GM23248 (cell line): ENCODE results near the gene G6PC3. TPM values are rescaled to one million over a fixed set of nuclear protein-coding genes. Genes with fewer than 3 reads are reported as not detected.
A peak's percentile ranks its signal among the peaks of the same experiment; 100 is the strongest.
"Not testable (repeated sequence)": the region's sequence is repeated elsewhere in the genome, so short reads cannot be mapped to it uniquely, and the experiment has no call there.

ENCODE experiments used
- DNase-seq: peaks from one replicate; pipeline ENCODE4 v3.0.0-alpha.2; 2015
- H2AFZ ChIP-seq: fragments of 200-600 bp; sonication (generic); 2 replicates; pipeline ENCODE4 v1.6.1; 2016; ENCODE audit warnings: antibody characterized with exemption
- H3F3A ChIP-seq: fragments of 200-600 bp; sonication (generic); 2 replicates; pipeline ENCODE4 v1.6.1; 2016; ENCODE audit warnings: mild to moderate bottlenecking, antibody characterized with exemption, mixed run types; ENCODE audit not compliant: insufficient read depth
- H3K27ac ChIP-seq: fragments of 200-600 bp; sonication (generic); 2 replicates; pipeline ENCODE4 v1.5.1; 2016; ENCODE audit warnings: mild to moderate bottlenecking
- H3K27me3 ChIP-seq: fragments of 200-600 bp; sonication (generic); replicated peaks from 2 replicates; pipeline ENCODE4 v1.6.1; 2016; ENCODE audit warnings: mild to moderate bottlenecking; ENCODE audit not compliant: insufficient read depth
- H3K36me3 ChIP-seq: fragments of 200-600 bp; sonication (generic); 2 replicates; pipeline ENCODE4 v1.6.1; 2016; ENCODE audit warnings: low read depth, mild to moderate bottlenecking
- H3K4me1 ChIP-seq: fragments of 200-600 bp; sonication (generic); 2 replicates; pipeline ENCODE4 v1.6.1; 2016; ENCODE audit warnings: mild to moderate bottlenecking; ENCODE audit not compliant: insufficient read depth
- H3K4me2 ChIP-seq: fragments of 200-600 bp; sonication (generic); one replicate; pipeline ENCODE4 v1.6.1; 2016; ENCODE audit warnings: mild to moderate bottlenecking; ENCODE audit not compliant: unreplicated experiment
- H3K4me3 ChIP-seq: fragments of 200-600 bp; sonication (generic); 2 replicates; pipeline ENCODE4 v1.5.1; 2016; ENCODE audit warnings: mild to moderate bottlenecking
- H3K79me2 ChIP-seq: fragments of 200-600 bp; sonication (generic); 2 replicates; pipeline ENCODE4 v1.6.1; 2016; ENCODE audit warnings: mild to moderate bottlenecking; ENCODE audit not compliant: insufficient read depth
- H3K9ac ChIP-seq: fragments of 200-600 bp; sonication (generic); 2 replicates; pipeline ENCODE4 v1.6.1; 2016; ENCODE audit warnings: mild to moderate bottlenecking
- H3K9me2 ChIP-seq: fragments of 200-600 bp; sonication (generic); 2 replicates; pipeline ENCODE4 v1.6.1; 2016; ENCODE audit warnings: mixed run types, mild to moderate bottlenecking, moderate library complexity; ENCODE audit not compliant: insufficient read depth
- H3K9me3 ChIP-seq: fragments of 200-600 bp; sonication (generic); one replicate; pipeline ENCODE4 v1.6.1; 2017; ENCODE audit warnings: low read depth
- H4K20me1 ChIP-seq: fragments of 200-600 bp; sonication (generic); 2 replicates; pipeline ENCODE4 v1.6.0; 2016; ENCODE audit not compliant: insufficient read depth
- EZH2 ChIP-seq: fragments of 200-600 bp; sonication (generic); IDR thresholded peaks from 2 replicates; pipeline ENCODE4 v1.6.1; 2018; ENCODE audit warnings: antibody characterized with exemption, mild to moderate bottlenecking; ENCODE audit not compliant: insufficient read depth, poor library complexity, severe bottlenecking
- EZH2phosphoT487 ChIP-seq: fragments of 200-600 bp; sonication (generic); IDR thresholded peaks from 2 replicates; pipeline ENCODE4 v1.6.1; 2018; ENCODE audit warnings: antibody characterized with exemption, moderate library complexity, mild to moderate bottlenecking, low read depth; ENCODE audit not compliant: insufficient read depth
- WGBS, 2 experiments: methylation state at CpG; one replicate each; pipeline ENCODE4 v1.1.6; 2015 to 2017; ENCODE audit warnings: low lambda C conversion rate in 2 of 2, low coverage in 1 of 2; ENCODE audit errors: missing lambda C conversion rate in 2 of 2; 5-methylcytosine and 5-hydroxymethylcytosine counted together
- in situ Hi-C: fragments of 300-500 bp; cut with MboI; formaldehyde crosslinking; loops from 2 replicates; pipeline ENCODE4 v1.15.0; 2020
- polyA plus RNA-seq: library from polyadenylated mRNA; unstranded; fragments of >200 nt; fragmentation: Nextera tagmentation; extraction: Ambion mirVana; gene quantifications from 2 replicates; pipeline ENCODE4 v1.2.1, GENCODE V29; 2016
- total RNA-seq: library from RNA; depleted of rRNA; stranded (reverse); fragments of >200 nt; shearing (Covaris generic); gene quantifications from 2 replicates; pipeline ENCODE4 v1.2.3, GENCODE V29; 2014

Gene G6PC3
- total and polyA plus RNA-seq, 2 experiments from 2014 or later, result 68.5 to 128 TPM

DNA sequence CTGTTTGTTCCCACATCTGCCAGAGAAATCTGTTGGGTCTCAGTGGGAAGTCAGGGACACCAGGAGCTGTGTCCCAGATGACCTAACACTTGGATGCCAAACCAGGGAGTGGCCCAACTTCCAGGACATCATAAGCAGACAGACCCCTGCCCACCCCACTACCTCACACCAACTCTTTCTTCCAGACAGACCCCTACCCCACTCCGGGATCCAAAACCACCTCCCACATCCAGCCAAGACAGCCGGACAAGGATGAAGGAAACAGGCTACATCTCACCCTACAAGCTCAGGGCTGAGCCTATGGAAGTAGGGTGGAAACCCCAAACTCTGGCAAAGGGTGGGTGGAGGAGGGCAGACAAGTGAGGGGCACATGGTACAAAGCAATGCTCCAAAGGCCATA, 49.3 kb downstream of the G6PC3 start:
- H3K4me3 ChIP-seq, result no peak overlapping the region
- no peaks in the 10 kb centered on the region for H3K36me3 ChIP-seq
- H3F3A ChIP-seq, result no peaks in the 10 kb centered on the region
- no peak overlapping the region for H2AFZ ChIP-seq
- in situ Hi-C loops, result no loop called here
- DNase-seq, result no peak
- H4K20me1 ChIP-seq, result no peaks in the 10 kb centered on the region
- H3K9ac ChIP-seq, result no peak overlapping the region
- H3K9me3 ChIP-seq, result no peaks in the 10 kb centered on the region
- TF ChIP-seq EZH2 (no peak), EZH2phosphoT487 (no peak)
- 88 to 100% methylated on average over 2 of the region's 2 CpGs for WGBS, 2 experiments
- no peaks in the 10 kb centered on the region for H3K27me3 ChIP-seq
- no peaks in the 10 kb centered on the region for H3K9me2 ChIP-seq
- H3K27ac ChIP-seq, result no peak overlapping the region
- H3K4me2 ChIP-seq, result no peak overlapping the region
- H3K79me2 ChIP-seq, result peaks cover 79% of the 10 kb centered on the region
- peaks cover 14% of the 10 kb centered on the region for H3K4me1 ChIP-seq

DNA sequence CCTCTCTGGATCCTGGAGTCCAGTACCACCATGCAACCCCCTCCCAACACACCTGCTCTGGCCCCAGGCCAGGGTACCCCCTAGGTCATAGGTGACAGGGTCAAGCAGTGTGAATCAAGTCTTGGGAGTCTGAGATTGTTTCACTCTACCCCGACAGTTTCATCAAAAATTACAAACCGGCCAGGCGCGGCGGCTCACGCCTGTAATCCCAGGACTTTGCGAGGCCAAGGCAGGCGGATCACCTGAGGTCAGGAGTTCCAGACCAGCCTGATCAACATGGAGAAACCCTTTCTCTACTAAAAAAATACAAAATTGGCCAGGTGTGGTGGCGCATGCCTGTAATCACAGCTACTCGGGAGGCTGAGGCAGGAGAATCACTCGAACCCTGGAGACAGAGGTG, 49.7 kb downstream of the G6PC3 start:
- H3K4me3 ChIP-seq, in situ Hi-C loops, H2AFZ ChIP-seq, DNase-seq, H3F3A ChIP-seq, H3K9me2 ChIP-seq, H3K27ac ChIP-seq, H3K9ac ChIP-seq, H4K20me1 ChIP-seq, H3K4me2 ChIP-seq, H3K36me3 ChIP-seq, H3K9me3 ChIP-seq, H3K27me3 ChIP-seq: not testable (repeated sequence)
- Histone ChIP-seq H3K79me2 (peaks cover 74% of the 10 kb centered on the region), H3K4me1 (peaks cover 14% of the 10 kb centered on the region)
- WGBS, 2 experiments, result 95 to 97% methylated on average over 11 of the region's 11 CpGs

DNA sequence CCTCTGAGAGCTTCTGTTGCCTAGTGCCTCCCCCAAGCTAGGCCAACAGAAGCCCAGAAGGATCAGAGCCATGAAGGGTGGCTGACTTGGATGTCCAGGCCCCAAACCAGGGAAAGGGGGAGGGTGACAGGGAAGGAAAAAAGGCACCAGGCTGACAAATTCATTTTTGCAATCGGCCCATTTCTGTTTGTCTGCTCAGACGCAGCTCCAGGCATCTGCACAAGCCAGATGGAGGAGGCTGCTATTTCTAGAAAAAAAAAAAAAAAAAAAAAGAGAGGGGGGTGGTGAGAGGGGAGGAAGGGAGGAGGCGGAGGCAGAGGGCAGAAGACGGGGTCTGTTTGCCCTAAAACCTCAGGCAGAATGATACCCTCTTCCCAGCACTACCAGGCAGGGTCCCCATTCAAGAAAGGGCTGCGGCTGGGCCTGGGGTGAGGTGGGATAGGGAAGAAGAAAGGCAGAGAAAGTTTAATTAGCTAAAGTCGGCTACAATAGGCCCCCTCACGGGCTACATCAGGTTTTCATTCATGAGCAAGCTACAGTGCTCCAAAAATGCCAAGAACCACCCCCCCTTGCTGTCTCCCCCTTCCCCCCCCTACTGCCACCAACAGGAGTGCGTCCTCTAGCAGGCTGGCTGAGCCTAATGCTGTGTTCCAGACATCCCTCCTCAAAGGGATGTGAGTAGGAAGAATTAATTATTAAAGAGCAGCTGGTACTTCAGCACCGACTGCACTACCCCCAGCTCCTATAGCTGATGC, 50.5 kb downstream of the G6PC3 start:
- in situ Hi-C loops, result no loop called here
- peaks cover 66% of the 10 kb centered on the region for H3K79me2 ChIP-seq
- peak overlapping the region; percentile 4 for H3K4me2 ChIP-seq
- H3F3A ChIP-seq, result no peaks in the 10 kb centered on the region
- H3K9ac ChIP-seq, result no peak overlapping the region
- H3K27me3 ChIP-seq, result no peaks in the 10 kb centered on the region
- no peak overlapping the region for H2AFZ ChIP-seq
- TF ChIP-seq EZH2phosphoT487, result no peak
- TF ChIP-seq EZH2, result no peak
- H3K4me1 ChIP-seq, result peaks cover 14% of the 10 kb centered on the region
- H4K20me1 ChIP-seq, result no peaks in the 10 kb centered on the region
- H3K4me3 ChIP-seq, result 0 out of 2 replicates have a peak overlapping the region, but pooled peaks have one; percentile 78
- H3K27ac ChIP-seq, result no peak overlapping the region
- 42 to 51% methylated on average over 5 to 9 of the region's 9 CpGs for WGBS, 2 experiments
- no peaks in the 10 kb centered on the region for H3K9me2 ChIP-seq
- no peaks in the 10 kb centered on the region for H3K36me3 ChIP-seq
- no peak for DNase-seq
- no peaks in the 10 kb centered on the region for H3K9me3 ChIP-seq

- Histone ChIP-seq H4K20me1 (no peaks in the 10 kb centered on the region), H3K4me3 (peak overlapping the region; percentile 78), H3K36me3 (no peaks in the 10 kb centered on the region), H3K9ac (peak overlapping the region; percentile 94), H3F3A (no peaks in the 10 kb centered on the region), H3K27ac (no peak overlapping the region), H3K27me3 (no peaks in the 10 kb centered on the region), H3K9me2 (no peaks in the 10 kb centered on the region), H3K4me1 (peaks cover 14% of the 10 kb centered on the region), H3K9me3 (no peaks in the 10 kb centered on the region), H3K79me2 (peaks cover 61% of the 10 kb centered on the region), H3K4me2 (peak overlapping the region; percentile 89), H2AFZ (no peak overlapping the region)
- 0 to 25% methylated on average over 1 of the region's 1 CpG for WGBS, 2 experiments
- TF ChIP-seq EZH2phosphoT487, result no peak
- no peak for TF ChIP-seq EZH2
- no peak for DNase-seq
- in situ Hi-C loops, result no loop called here
Measured at GRCh38 chr17:44121997-44122815, 51.7 kb downstream of the G6PC3 start.
